IPS-20b (cell line): ENCODE results near the gene ASAP3.

Experiments used
- H3K27ac ChIP-seq: one replicate; pipeline ENCODE4 v1.5.1; 2013; ENCODE audit warnings: low read length
- H3K27me3 ChIP-seq: 2 replicates; pipeline ENCODE4 v1.6.1; 2013; ENCODE audit warnings: mild to moderate bottlenecking, low read length, inconsistent platforms; ENCODE audit not compliant: insufficient read depth
- H3K36me3 ChIP-seq: 2 replicates; pipeline ENCODE4 v1.6.1; 2013; ENCODE audit warnings: low read depth, mild to moderate bottlenecking, inconsistent platforms, low read length, moderate library complexity; ENCODE audit not compliant: insufficient read depth
- H3K4me1 ChIP-seq: 2 replicates; pipeline ENCODE4 v1.6.1; 2013; ENCODE audit warnings: mild to moderate bottlenecking, control low read depth, inconsistent platforms, low read length, moderate library complexity; ENCODE audit not compliant: insufficient read depth
- H3K4me3 ChIP-seq: 2 replicates; pipeline ENCODE4 v1.5.1; 2013; ENCODE audit warnings: mild to moderate bottlenecking, low read length, inconsistent platforms
- H3K9ac ChIP-seq: 2 replicates; pipeline ENCODE4 v1.6.1; 2013; ENCODE audit warnings: low read depth, mild to moderate bottlenecking, inconsistent platforms, low read length, moderate library complexity
- H3K9me3 ChIP-seq: 2 replicates; pipeline ENCODE4 v1.6.1; 2013; ENCODE audit warnings: mild to moderate bottlenecking, low read depth, low read length, inconsistent platforms; ENCODE audit not compliant: insufficient read depth

Gene ASAP3

DNA sequence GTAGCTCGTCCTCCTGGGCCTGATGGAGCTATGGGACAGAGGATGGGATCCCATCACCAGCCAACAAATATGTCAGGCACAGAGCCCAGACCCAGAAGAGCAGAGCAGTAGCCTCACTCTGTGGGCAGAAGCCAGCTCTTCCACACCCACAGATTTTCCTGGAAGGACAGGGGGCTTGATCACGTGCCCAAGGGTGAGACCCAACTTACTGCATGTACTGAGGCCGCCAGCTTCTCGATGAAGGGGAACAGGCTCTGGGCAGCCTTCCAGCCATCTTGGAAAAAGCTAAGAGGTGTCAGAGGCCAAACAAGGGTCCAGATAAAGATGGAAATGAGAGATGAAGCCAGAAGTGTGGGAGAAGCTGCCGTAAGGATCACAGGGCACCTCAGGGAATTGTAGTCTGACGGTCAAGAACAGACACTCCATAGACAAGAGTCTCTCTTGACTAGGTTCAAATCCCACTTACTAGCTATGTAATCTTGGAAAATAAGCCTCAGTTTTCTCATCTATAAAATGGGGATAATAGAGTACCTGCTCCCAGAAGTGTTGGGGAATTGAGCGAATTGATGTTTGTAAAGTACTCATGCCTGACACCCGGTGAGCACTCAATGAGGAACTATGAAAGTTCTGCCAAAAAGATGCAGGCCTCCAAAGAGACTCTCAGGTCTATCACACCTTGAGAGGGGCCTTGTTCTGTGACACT lies 42.4 kb downstream of the ASAP3 start:
- no peaks in the 10 kb centered on the region for H3K27me3 ChIP-seq
- no peaks in the 10 kb centered on the region for H3K4me1 ChIP-seq
- H3K4me3 ChIP-seq = no peak overlapping the region
- no peaks in the 10 kb centered on the region for H3K9me3 ChIP-seq
- H3K9ac ChIP-seq = no peak overlapping the region
- H3K27ac ChIP-seq = no peak overlapping the region
- H3K36me3 ChIP-seq = peaks cover 28% of the 10 kb centered on the region

DNA sequence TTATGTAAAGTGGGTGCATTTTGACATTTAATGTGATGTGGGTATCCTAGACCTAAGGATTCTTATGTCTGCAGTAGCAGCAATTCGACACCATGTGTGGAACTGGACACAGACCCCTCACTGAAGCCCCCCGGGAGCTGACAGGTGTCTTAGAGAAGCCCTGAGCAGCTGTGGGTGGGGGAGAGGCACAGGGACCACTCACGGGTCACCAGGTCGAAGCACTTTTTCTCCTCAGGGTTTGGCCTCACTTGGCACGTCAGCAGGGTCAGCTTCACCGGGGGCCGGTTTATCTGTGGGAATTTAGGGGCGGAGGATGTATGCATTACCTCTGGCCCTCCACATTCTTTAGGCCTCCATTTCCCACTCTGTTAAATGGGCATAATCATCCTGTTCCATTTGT lies 45.4 kb downstream of the ASAP3 start:
- Histone ChIP-seq H3K27me3 (no peaks in the 10 kb centered on the region), H3K4me1 (no peaks in the 10 kb centered on the region), H3K9me3 (no peaks in the 10 kb centered on the region), H3K36me3 (peaks cover 54% of the 10 kb centered on the region), H3K4me3 (no peak overlapping the region), H3K9ac (no peak overlapping the region), H3K27ac (no peak overlapping the region)

DNA sequence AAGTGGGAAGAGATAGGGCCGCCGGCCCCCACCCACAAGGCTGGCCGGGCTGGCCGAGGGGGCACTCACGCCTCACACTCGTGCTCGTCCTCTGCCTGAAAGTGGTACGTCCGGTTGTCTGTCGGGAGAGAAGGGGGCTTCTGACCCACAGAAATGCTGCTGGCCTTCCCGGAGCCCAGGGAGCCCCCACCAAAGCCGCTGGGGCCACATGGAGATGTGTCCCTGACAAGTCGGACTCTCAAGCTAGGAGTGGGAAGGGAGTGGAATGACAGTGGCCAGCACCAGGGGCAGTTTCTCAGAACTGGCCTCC lies 46.7 kb downstream of the ASAP3 start:
- H3K9ac ChIP-seq = no peak overlapping the region
- H3K36me3 ChIP-seq = peaks cover 67% of the 10 kb centered on the region
- peak overlapping the region; percentile 49; the same call in 1 of the 2 replicates for H3K4me3 ChIP-seq
- H3K4me1 ChIP-seq = no peaks in the 10 kb centered on the region
- H3K9me3 ChIP-seq = no peaks in the 10 kb centered on the region
- no peaks in the 10 kb centered on the region for H3K27me3 ChIP-seq
- H3K27ac ChIP-seq = no peak overlapping the region

GRCh38 chr1:23436520-23437354 lies 47.2 kb downstream of the ASAP3 start:
- Histone ChIP-seq H3K27me3 (no peaks in the 10 kb centered on the region), H3K4me1 (no peaks in the 10 kb centered on the region), H3K4me3 (peak overlapping the region; percentile 49; the same call in 1 of the 2 replicates), H3K9ac (no peak overlapping the region), H3K27ac (no peak overlapping the region), H3K9me3 (no peaks in the 10 kb centered on the region), H3K36me3 (peaks cover 64% of the 10 kb centered on the region)

- H3K4me3 ChIP-seq = no peak overlapping the region
- H3K4me1 ChIP-seq = no peaks in the 10 kb centered on the region
- H3K9me3 ChIP-seq = no peaks in the 10 kb centered on the region
- no peaks in the 10 kb centered on the region for H3K27me3 ChIP-seq
- peaks cover 74% of the 10 kb centered on the region for H3K36me3 ChIP-seq
- H3K27ac ChIP-seq = no peak overlapping the region
- no peak overlapping the region for H3K9ac ChIP-seq
These were observed 49.7 kb downstream of the ASAP3 start for GRCh38 chr1:23434260-23434775.

DNA sequence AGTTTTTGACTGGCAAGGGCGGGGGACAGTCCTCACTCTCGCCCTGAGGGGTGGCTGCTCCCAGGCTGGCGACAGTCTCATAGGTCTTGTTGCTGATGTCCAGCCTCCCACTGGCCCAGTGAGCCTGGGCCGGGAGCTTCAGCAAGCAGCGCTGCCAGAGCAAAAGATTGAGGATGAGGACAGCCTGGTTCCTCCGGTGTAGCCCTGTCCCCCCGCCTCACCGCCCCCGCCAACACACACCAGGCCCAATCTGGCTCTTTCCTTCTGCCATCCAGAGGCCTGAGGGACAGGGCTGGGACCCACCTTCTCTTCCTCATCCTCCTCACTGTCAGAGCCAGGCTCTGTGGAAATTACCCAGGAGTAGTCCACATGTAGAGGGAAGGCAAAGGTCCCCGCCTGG lies 50.9 kb downstream of the ASAP3 start:
- Histone ChIP-seq H3K27ac (no peak overlapping the region), H3K36me3 (peaks cover 72% of the 10 kb centered on the region), H3K4me3 (no peak overlapping the region), H3K9ac (no peak overlapping the region), H3K4me1 (no peaks in the 10 kb centered on the region), H3K9me3 (no peaks in the 10 kb centered on the region), H3K27me3 (peaks cover 12% of the 10 kb centered on the region; the same call in 1 of the 2 replicates)

DNA sequence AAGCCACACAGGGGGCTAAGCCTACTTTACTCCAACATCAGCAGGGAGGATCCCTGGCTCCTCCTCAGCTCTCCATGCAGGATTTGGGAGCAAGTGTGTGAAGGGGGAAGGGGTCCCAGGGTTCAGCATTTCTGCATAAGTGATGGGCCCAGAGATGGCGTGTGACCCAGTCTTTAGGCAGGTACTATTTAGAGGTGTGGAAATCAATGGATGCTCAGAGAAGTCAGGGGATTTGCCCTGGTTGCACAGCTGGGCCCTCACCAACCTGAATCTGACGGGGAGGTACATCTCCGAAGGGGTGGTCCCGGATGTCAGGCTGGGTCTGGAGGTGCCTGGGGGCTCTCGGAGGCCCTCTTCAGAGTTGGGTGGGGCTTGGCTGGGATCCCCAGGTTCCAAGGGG lies 52.5 kb downstream of the ASAP3 start:
- Histone ChIP-seq H3K9me3 (no peaks in the 10 kb centered on the region), H3K4me1 (no peaks in the 10 kb centered on the region), H3K4me3 (no peak overlapping the region), H3K27me3 (peaks cover 28% of the 10 kb centered on the region), H3K36me3 (peaks cover 72% of the 10 kb centered on the region), H3K9ac (no peak overlapping the region), H3K27ac (no peak overlapping the region)

GRCh38 chr1:23430803-23431202 lies 53.2 kb downstream of the ASAP3 start:
- Histone ChIP-seq H3K9me3 (no peaks in the 10 kb centered on the region), H3K4me3 (no peak overlapping the region), H3K4me1 (no peaks in the 10 kb centered on the region), H3K36me3 (peaks cover 70% of the 10 kb centered on the region), H3K27me3 (peaks cover 35% of the 10 kb centered on the region), H3K27ac (no peak overlapping the region), H3K9ac (no peak overlapping the region)

DNA sequence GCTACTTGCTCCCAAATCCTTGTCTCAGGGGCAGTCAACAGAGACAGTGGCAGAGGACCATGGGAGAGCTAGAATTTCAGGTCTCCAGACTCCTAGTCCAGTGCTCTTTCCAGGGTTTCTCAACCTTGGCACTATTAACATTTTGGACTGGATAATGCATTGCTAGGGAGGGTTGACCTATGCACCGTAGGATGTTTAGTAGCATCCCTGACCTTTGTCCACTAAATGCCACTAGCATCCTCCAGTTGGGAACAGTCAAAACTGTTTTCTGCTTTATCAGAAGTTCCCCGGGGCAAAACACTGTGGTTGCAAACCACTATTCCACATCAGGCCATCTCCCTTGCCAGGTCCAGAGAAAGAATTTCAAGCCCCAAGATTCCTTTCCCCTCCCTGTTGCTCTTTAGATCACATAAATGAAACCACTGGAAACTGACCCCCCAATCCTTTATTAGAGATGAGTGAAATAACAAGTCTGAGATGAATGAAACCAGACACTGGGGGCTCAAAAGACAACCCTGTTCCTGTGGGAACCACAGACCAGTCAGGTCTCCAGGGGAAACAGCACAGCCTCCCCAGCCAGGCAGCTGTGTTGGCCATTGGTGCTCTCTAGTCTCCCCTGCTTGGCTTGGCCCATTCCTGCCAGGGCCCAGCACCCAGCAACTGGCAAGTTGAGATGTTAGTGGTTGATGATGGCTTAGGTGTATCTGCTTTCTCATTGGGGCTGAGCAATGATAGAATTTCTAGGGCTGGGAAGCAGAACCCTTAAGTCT lies 55.7 kb downstream of the ASAP3 start:
- peaks cover 4% of the 10 kb centered on the region; the same call in 1 of the 2 replicates for H3K4me1 ChIP-seq
- H3K27me3 ChIP-seq = peaks cover 60% of the 10 kb centered on the region
- no peak overlapping the region for H3K4me3 ChIP-seq
- H3K27ac ChIP-seq = no peak overlapping the region
- no peaks in the 10 kb centered on the region for H3K9me3 ChIP-seq
- H3K9ac ChIP-seq = no peak overlapping the region
- H3K36me3 ChIP-seq = peaks cover 45% of the 10 kb centered on the region

DNA sequence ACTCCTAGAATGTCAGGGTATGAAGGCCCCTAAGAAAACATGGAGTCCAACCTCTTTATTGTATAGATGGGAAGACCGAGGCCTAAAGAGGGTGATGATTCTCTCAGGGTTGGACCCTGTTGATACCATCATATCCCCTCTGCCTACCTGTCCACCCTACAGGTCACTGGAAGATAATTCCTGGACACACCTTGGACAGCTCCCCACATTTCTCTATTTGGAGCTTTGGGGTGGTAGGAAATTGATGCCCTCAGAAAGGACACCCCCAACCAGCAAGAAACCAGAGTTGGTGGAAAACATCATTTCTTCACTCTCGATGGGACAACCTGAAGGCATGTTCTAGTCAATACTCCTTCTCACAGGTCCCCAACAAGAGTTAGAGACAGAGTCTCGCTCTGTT lies 56.4 kb downstream of the ASAP3 start:
- H3K36me3 ChIP-seq = peaks cover 37% of the 10 kb centered on the region
- H3K27ac ChIP-seq = no peak overlapping the region
- no peak overlapping the region for H3K4me3 ChIP-seq
- peaks cover 4% of the 10 kb centered on the region; the same call in 1 of the 2 replicates for H3K4me1 ChIP-seq
- H3K9ac ChIP-seq = no peak overlapping the region
- H3K9me3 ChIP-seq = no peaks in the 10 kb centered on the region
- H3K27me3 ChIP-seq = peaks cover 67% of the 10 kb centered on the region

GRCh38 chr1:23426828-23427227 lies 57.2 kb downstream of the ASAP3 start:
- H3K9me3 ChIP-seq = no peaks in the 10 kb centered on the region
- no peak overlapping the region for H3K9ac ChIP-seq
- no peak overlapping the region for H3K27ac ChIP-seq
- no peak overlapping the region for H3K4me3 ChIP-seq
- peaks cover 75% of the 10 kb centered on the region for H3K27me3 ChIP-seq
- H3K4me1 ChIP-seq = peaks cover 4% of the 10 kb centered on the region; the same call in 1 of the 2 replicates
- H3K36me3 ChIP-seq = peaks cover 32% of the 10 kb centered on the region
